ENCODE measurements around the gene HMX3.

GRCh38 chr10:123087348-123087747, 48.4 kb upstream of the HMX3 start:
- TF ChIP-seq CTCF (IDR thresholded peaks at IDR 0.05) (no peak), ZFX (IDR thresholded peaks at IDR 0.05; ENCODE audit: borderline replicate concordance) (no peak)
